Neutrophil (primary cell): ENCODE results near the gene EIF4EBP2.
A peak's percentile ranks its signal among the peaks of the same experiment; 100 is the strongest.

Experiments
- H3K27ac ChIP-seq: fragments of 200-600 bp; sonication (generic); 2 replicates; pipeline ENCODE4 v1.5.1; 2016; ENCODE audit warnings: mild to moderate bottlenecking, moderate library complexity
- H3K27me3 ChIP-seq: fragments of 200-600 bp; sonication (generic); 2 replicates; pipeline ENCODE4 v1.6.0; 2016; ENCODE audit warnings: mild to moderate bottlenecking
- H3K36me3 ChIP-seq: fragments of 200-600 bp; sonication (generic); 2 replicates; pipeline ENCODE4 v1.5.1; 2017
- H3K4me1 ChIP-seq, 2 experiments: fragments of 200-600 bp in 1 of 2; sonication (generic) in 1 of 2; 1 replicate in 1 of 2; 2 replicates in 1 of 2; pipeline versions ENCODE4 v1.5.1 to v1.6.1; 2013 to 2016; ENCODE audit warnings: low read depth in 1 of 2, low read length in 1 of 2, mild to moderate bottlenecking in 1 of 2, moderate library complexity in 1 of 2; ENCODE audit not compliant: control insufficient read depth in 1 of 2, insufficient read depth in 1 of 2
- H3K4me3 ChIP-seq, 2 experiments: fragments of 200-600 bp in 1 of 2; sonication (generic) in 1 of 2; 1 replicate in 1 of 2; 2 replicates in 1 of 2; pipeline ENCODE4 v1.5.1; 2013 to 2016; ENCODE audit warnings: low read depth in 1 of 2, low read length in 1 of 2, mild to moderate bottlenecking in 1 of 2, moderate library complexity in 1 of 2
- H3K9me3 ChIP-seq: fragments of 200-600 bp; sonication (generic); 2 replicates; pipeline ENCODE4 v1.5.1; 2016
- CTCF ChIP-seq: fragments of 200-600 bp; sonication (generic); IDR thresholded peaks from 2 replicates; pipeline ENCODE4 v1.5.1; 2016; ENCODE audit warnings: antibody characterized with exemption

Gene EIF4EBP2

GRCh38 chr10:70472799-70473454 lies 69.0 kb downstream of the EIF4EBP2 start:
- H3K27me3 ChIP-seq, result peaks cover 43% of the 10 kb centered on the region
- H3K4me1 ChIP-seq, result peaks cover 0 to 4% of the 10 kb centered on the region in 2 experiments
- H3K36me3 ChIP-seq, result no peaks in the 10 kb centered on the region
- no peak for TF ChIP-seq CTCF
- no peak overlapping the region for H3K4me3 ChIP-seq
- no peaks in the 10 kb centered on the region for H3K9me3 ChIP-seq
- no peak overlapping the region for H3K27ac ChIP-seq

DNA sequence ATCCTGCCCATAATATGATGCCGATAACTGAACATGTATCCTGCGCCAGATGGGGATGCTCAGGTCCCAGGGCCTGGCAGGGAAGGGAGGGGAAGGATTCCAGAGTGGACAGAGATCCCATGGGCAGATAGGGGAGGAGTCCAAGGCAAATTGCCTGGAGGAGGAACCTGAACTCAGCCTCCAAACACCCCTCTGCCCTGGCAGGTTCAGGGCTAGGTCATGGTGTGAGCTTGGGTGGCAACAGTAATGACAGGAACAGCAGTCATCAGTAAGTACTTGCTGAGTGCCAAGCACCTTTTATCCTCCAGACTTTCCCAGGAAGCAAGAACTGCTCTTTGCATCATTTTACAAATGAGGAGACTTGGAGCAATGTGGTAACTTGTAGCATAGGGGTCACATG lies 70.8 kb downstream of the EIF4EBP2 start:
- no peaks in the 10 kb centered on the region for H3K36me3 ChIP-seq
- no peaks in the 10 kb centered on the region for H3K9me3 ChIP-seq
- peaks cover 11 to 17% of the 10 kb centered on the region in 2 experiments for H3K4me1 ChIP-seq
- no peak overlapping the region for H3K27ac ChIP-seq
- peaks cover 61% of the 10 kb centered on the region for H3K27me3 ChIP-seq
- H3K4me3 ChIP-seq, result no peak overlapping the region
- no peak for TF ChIP-seq CTCF

DNA sequence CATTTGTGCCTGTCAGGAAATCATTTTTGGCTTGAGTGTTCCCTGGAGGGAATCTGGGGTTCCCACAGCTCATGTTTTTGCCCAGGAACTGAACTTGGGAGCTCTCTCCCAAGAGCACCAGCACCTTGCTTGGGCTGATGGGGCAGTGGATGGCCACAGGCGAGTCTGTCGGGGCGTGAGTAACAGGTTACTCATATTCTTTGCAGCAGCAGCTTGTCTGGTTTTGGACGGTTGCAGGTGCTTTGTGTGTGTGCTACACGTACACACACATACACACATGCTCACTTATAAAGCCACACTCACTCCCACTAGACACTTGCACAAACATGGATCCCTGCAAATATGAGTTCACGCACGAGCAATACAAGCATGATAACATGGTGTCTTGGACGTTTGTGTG lies 71.7 kb downstream of the EIF4EBP2 start:
- no peak overlapping the region for H3K4me3 ChIP-seq
- H3K27ac ChIP-seq, result no peak overlapping the region
- no peak for TF ChIP-seq CTCF
- H3K9me3 ChIP-seq, result no peaks in the 10 kb centered on the region
- H3K27me3 ChIP-seq, result peaks cover 70% of the 10 kb centered on the region
- H3K4me1 ChIP-seq, result peaks cover 15 to 17% of the 10 kb centered on the region in 2 experiments
- H3K36me3 ChIP-seq, result no peaks in the 10 kb centered on the region

DNA sequence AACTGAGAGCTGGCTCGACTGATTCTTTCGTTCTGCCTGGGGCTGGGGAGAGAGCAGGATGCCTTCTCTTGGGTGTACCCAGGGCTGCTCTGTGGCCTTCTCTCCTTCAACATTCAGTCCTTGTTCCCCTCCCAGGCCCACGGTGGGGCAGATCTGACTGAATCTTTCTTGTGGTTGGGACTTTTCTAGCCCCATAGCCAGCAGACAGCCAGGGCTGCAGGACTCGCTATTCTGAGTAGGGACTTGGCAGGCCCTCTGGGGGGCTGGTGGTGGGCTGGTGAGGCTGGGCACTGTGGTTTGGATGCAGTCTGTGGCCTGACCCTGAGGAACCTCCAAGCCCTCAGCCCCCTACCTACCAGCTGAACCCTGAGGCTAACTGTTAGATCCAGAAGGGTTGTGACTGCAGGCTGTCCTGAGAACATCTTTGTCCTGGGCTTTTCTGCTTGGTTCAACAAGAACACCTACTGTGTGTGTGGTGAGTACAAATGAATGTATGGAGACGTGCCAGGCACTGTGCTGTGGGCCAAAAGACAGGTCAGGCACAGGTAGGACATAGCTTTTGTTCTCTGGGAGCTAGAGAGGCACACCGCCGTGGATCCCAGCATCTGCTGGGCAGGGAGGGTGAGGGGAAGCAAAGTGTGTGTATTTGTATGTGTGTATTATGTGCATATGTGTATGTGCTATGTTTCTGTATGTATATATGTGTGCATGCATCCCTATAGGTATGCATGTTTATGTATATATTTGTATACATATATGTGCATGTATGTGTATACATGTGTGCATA lies 72.5 kb downstream of the EIF4EBP2 start:
- H3K4me1 ChIP-seq, result peaks cover 15 to 17% of the 10 kb centered on the region in 2 experiments

GRCh38 chr10:70477661-70478162 lies 73.8 kb downstream of the EIF4EBP2 start:
- Histone ChIP-seq H3K9me3 (no peaks in the 10 kb centered on the region), H3K4me1 (peaks cover 15 to 17% of the 10 kb centered on the region in 2 experiments), H3K4me3 (peak overlapping the region in 1 of 2 experiments; percentile 31), H3K27ac (no peak overlapping the region), H3K27me3 (peaks cover 67% of the 10 kb centered on the region), H3K36me3 (no peaks in the 10 kb centered on the region)
- TF ChIP-seq CTCF, result no peak

More for the DNA sequence above, 72.5 kb downstream of the EIF4EBP2 start:
- Histone ChIP-seq H3K9me3 (no peaks in the 10 kb centered on the region), H3K27ac (no peak overlapping the region), H3K4me3 (no peak overlapping the region), H3K27me3 (peaks cover 72% of the 10 kb centered on the region), H3K36me3 (no peaks in the 10 kb centered on the region)
- TF ChIP-seq CTCF, result no peak
